ENCODE results near the gene FAM13C. TPM values are rescaled to one million over a fixed set of nuclear protein-coding genes. Genes with fewer than 3 reads are reported as not detected.

Gene FAM13C
- total and polyA plus RNA-seq, 2 experiments from 2014 or later, result 7.2 to 13.4 TPM

GRCh38 chr10:59374916-59375315, 12.6 kb upstream of the FAM13C start:
- H3K4me1 ChIP-seq (ENCODE audit: low read depth), result peaks cover 19% of the 10 kb centered on the region
- TF ChIP-seq CTCF (IDR thresholded peaks at IDR 0.05; ENCODE audit: low read depth, low read length), result no peak
- peak in 1 of 2 donors; percentile 20 for DNase-seq (ENCODE audit: low read depth in 1 of 2, low spot score in 1 of 2)
- H3K27me3 ChIP-seq, result no peaks in the 10 kb centered on the region
- no peak overlapping the region for H3K27ac ChIP-seq
- no peaks in the 10 kb centered on the region for H3K9me3 ChIP-seq (ENCODE audit: low read depth)
- no peaks in the 10 kb centered on the region for H3K36me3 ChIP-seq
- no peak overlapping the region for H3K4me3 ChIP-seq

- no peak for TF ChIP-seq CTCF (IDR thresholded peaks at IDR 0.05; ENCODE audit: low read depth, low read length)
- Histone ChIP-seq H3K9me3 (ENCODE audit: low read depth) (no peaks in the 10 kb centered on the region), H3K27ac (peak overlapping the region; percentile 24), H3K36me3 (no peaks in the 10 kb centered on the region), H3K4me3 (no peak overlapping the region), H3K4me1 (ENCODE audit: low read depth) (peaks cover 19% of the 10 kb centered on the region), H3K27me3 (no peaks in the 10 kb centered on the region)
- peak; percentile 28 to 47 for DNase-seq (ENCODE audit: low read depth in 1 of 2, low spot score in 1 of 2)
Observed at GRCh38 chr10:59373071-59373470, 10.7 kb upstream of the FAM13C start.

- Histone ChIP-seq H3K27me3 (no peaks in the 10 kb centered on the region), H3K4me1 (ENCODE audit: low read depth) (peaks cover 19% of the 10 kb centered on the region), H3K9me3 (ENCODE audit: low read depth) (no peaks in the 10 kb centered on the region), H3K4me3 (no peak overlapping the region), H3K27ac (peak overlapping the region; percentile 24), H3K36me3 (no peaks in the 10 kb centered on the region)
- DNase-seq (ENCODE audit: low read depth in 1 of 2, low spot score in 1 of 2), result peak in 1 of 2 donors; percentile 57
- no peak for TF ChIP-seq CTCF (IDR thresholded peaks at IDR 0.05; ENCODE audit: low read depth, low read length)
Observed at GRCh38 chr10:59372543-59372942, 10.2 kb upstream of the FAM13C start.

GRCh38 chr10:59366290-59366689, 3.9 kb upstream of the FAM13C start:
- DNase-seq (ENCODE audit: low read depth in 1 of 2, low spot score in 1 of 2), result peak in 1 of 2 donors; percentile 70
- no peak overlapping the region for H3K27ac ChIP-seq
- TF ChIP-seq CTCF (IDR thresholded peaks at IDR 0.05; ENCODE audit: low read depth, low read length), result no peak

GRCh38 chr10:59363446-59363958, 1.2 kb upstream of the FAM13C start:
- no peaks in the 10 kb centered on the region for H3K9me3 ChIP-seq (ENCODE audit: low read depth)
- DNase-seq (ENCODE audit: low read depth in 1 of 2, low spot score in 1 of 2), result no peak
- no peak overlapping the region for H3K4me3 ChIP-seq
- peaks cover 21% of the 10 kb centered on the region for H3K27me3 ChIP-seq
- H3K36me3 ChIP-seq, result no peaks in the 10 kb centered on the region
- TF ChIP-seq CTCF (IDR thresholded peaks at IDR 0.05; ENCODE audit: low read depth, low read length), result no peak
- no peak overlapping the region for H3K27ac ChIP-seq
- H3K4me1 ChIP-seq (ENCODE audit: low read depth), result peaks cover 5% of the 10 kb centered on the region

More at GRCh38 chr10:59366290-59366689, 3.9 kb upstream of the FAM13C start:
- no peak overlapping the region for H3K4me3 ChIP-seq
- H3K36me3 ChIP-seq, result no peaks in the 10 kb centered on the region
- H3K4me1 ChIP-seq (ENCODE audit: low read depth), result peaks cover 4% of the 10 kb centered on the region
- H3K27me3 ChIP-seq, result peaks cover 21% of the 10 kb centered on the region
- no peaks in the 10 kb centered on the region for H3K9me3 ChIP-seq (ENCODE audit: low read depth)
